Measurements from ENCODE around the gene ISLR.

- TF ChIP-seq POLR2A (IDR thresholded peaks at IDR 0.05) (no peak), CTCF (IDR thresholded peaks at IDR 0.05) (no peak), POLR2AphosphoS5 (IDR thresholded peaks at IDR 0.05) (no peak)
Observed at GRCh38 chr15:74203914-74204431, 30.5 kb downstream of the ISLR start.
